Activated naive CD8-positive, alpha-beta T cell (primary cell): Measurements from ENCODE around the gene LHX5.

Experiments
- H3K27ac Mint-ChIP-seq: one replicate; pipeline ENCODE4 v1.8.0; 2021; ENCODE audit warnings: mixed read lengths
- H3K27me3 Mint-ChIP-seq: one replicate; pipeline ENCODE4 v1.8.0; 2021; ENCODE audit warnings: mixed read lengths
- H3K36me3 Mint-ChIP-seq: one replicate; pipeline ENCODE4 v1.8.0; 2021; ENCODE audit warnings: mixed read lengths
- H3K4me1 Mint-ChIP-seq: one replicate; pipeline ENCODE4 v1.8.0; 2021; ENCODE audit warnings: low read depth, mixed read lengths
- H3K4me3 Mint-ChIP-seq: one replicate; pipeline ENCODE4 v1.8.0; 2021; ENCODE audit warnings: mild to moderate bottlenecking, mixed read lengths
- H3K9me3 Mint-ChIP-seq: one replicate; pipeline ENCODE4 v1.8.0; 2021; ENCODE audit warnings: low read depth, mixed read lengths

The LHX5 gene

DNA sequence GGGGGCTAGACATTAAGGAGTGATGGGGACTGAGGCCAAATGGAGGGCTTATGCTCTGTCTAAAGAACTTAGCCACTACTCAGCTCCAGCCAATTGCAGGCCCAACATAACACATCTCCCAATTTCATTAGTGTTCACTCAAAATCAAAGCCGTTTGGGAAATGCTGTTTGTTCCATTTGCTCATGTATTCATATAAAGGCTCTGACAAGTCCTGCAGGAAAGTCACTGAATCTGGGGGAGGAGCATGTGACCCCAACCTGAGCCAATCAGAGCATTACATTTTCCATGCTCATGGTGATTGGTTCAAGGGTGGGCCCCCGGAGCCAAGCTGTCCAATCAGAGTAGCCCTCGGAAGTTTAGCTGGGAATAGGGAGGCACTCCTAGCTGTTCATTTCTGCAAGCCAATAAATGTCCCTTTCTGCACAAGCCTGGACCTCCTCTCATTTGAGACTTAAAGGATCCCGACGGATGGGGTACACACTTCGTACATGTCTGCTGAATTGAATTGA is 28.6 kb downstream of the LHX5 start:
- Mint-ChIP-seq H3K4me3 (no peak overlapping the region), H3K27ac (no peak overlapping the region), H3K36me3 (no peaks in the 10 kb centered on the region), H3K27me3 (peaks cover 17% of the 10 kb centered on the region), H3K4me1 (no peaks in the 10 kb centered on the region), H3K9me3 (no peaks in the 10 kb centered on the region)

DNA sequence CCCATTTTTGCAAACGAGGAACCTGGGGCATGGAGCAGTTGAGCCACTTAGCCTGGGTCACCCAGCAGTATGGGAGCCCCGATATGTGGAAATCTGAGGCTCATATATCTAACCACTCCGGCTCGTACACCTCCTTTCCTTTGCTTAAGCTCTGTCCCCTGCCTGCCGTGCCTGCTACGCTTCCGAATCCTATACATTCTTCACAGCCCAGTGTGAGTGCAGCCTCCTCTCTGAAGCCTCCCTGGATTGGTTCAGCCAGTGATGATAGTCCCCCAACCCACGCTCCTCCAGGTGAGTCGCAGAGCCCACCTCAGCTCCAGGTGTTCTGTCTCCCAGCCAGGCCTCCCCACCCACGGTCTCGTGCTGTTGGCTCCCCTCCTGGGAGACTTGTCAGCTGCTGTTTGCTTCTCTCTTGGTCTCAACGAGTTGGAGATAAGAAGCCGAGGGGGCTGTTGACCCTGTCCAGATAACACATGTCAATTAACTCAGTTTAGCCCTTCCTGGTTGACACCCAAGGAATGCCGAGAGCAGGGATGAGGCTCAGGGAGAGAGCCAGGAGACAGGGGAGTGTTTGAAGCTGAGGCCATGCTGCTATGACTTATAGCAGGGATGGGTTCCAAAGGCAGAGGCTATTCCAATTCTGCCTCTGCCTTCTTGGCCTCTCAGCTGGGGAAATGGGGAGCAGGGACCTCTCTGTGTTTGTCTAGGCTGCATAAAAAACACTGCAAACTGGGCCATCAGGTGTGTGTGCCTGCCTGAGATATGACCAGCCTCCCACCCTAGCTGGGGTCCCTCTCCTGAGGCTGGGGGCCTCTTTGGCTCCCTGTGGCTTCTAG is 30.5 kb downstream of the LHX5 start:
- Mint-ChIP-seq H3K9me3 (no peaks in the 10 kb centered on the region), H3K4me3 (no peak overlapping the region), H3K4me1 (no peaks in the 10 kb centered on the region), H3K27ac (no peak overlapping the region), H3K36me3 (no peaks in the 10 kb centered on the region), H3K27me3 (peaks cover 13% of the 10 kb centered on the region)

- H3K4me3 Mint-ChIP-seq: no peak overlapping the region
- H3K4me1 Mint-ChIP-seq: no peaks in the 10 kb centered on the region
- H3K9me3 Mint-ChIP-seq: no peaks in the 10 kb centered on the region
- H3K27me3 Mint-ChIP-seq: peaks cover 6% of the 10 kb centered on the region
- H3K27ac Mint-ChIP-seq: no peak overlapping the region
- H3K36me3 Mint-ChIP-seq: no peaks in the 10 kb centered on the region
These were observed 31.3 kb downstream of the LHX5 start for GRCh38 chr12:113440336-113440735.

GRCh38 chr12:113439606-113440030 is 32.1 kb downstream of the LHX5 start:
- H3K4me1 Mint-ChIP-seq: no peaks in the 10 kb centered on the region
- H3K4me3 Mint-ChIP-seq: no peak overlapping the region
- H3K9me3 Mint-ChIP-seq: no peaks in the 10 kb centered on the region
- H3K27me3 Mint-ChIP-seq: peaks cover 3% of the 10 kb centered on the region
- no peaks in the 10 kb centered on the region for H3K36me3 Mint-ChIP-seq
- H3K27ac Mint-ChIP-seq: no peak overlapping the region

DNA sequence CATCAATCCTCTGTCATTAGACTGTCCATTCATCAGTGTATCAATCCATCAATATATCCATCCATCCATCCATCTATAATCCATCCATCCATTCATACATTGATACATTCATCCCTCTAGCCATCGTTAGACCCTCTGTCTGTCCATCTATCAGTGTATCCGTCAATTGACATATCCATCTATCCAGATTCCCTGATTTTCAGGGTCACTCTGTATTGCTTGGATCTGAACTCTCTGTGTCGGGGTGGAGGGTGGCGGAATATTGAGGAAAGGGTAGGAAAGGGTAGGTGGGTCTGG is 32.4 kb downstream of the LHX5 start:
- Mint-ChIP-seq H3K27ac (no peak overlapping the region), H3K36me3 (no peaks in the 10 kb centered on the region), H3K4me1 (no peaks in the 10 kb centered on the region), H3K27me3 (peaks cover 3% of the 10 kb centered on the region), H3K4me3 (no peak overlapping the region), H3K9me3 (no peaks in the 10 kb centered on the region)

GRCh38 chr12:113438523-113439300 is 33.0 kb downstream of the LHX5 start:
- no peak overlapping the region for H3K27ac Mint-ChIP-seq

DNA sequence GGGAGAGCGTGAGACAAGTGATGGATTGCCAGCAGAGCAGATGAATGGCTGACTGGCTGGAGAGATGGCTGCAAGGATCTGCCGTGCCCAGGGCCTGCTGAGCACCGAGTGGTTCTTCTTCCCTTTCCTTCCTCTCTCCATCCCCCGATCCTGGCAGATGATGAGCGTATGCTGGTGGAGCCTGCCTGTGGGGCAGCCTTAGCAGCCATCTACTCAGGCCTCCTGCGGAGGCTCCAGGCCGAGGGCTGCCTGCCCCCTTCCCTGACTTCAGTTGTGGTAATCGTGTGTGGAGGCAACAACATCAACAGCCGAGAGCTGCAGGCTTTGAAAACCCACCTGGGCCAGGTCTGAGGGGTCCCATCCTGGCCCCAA is 34.0 kb downstream of the LHX5 start:
- no peaks in the 10 kb centered on the region for H3K9me3 Mint-ChIP-seq
- no peaks in the 10 kb centered on the region for H3K27me3 Mint-ChIP-seq
- no peak overlapping the region for H3K4me3 Mint-ChIP-seq
- H3K4me1 Mint-ChIP-seq: no peaks in the 10 kb centered on the region
- H3K36me3 Mint-ChIP-seq: no peaks in the 10 kb centered on the region
- no peak overlapping the region for H3K27ac Mint-ChIP-seq

More at GRCh38 chr12:113438523-113439300, 33.0 kb downstream of the LHX5 start:
- no peak overlapping the region for H3K4me3 Mint-ChIP-seq
- peaks cover 3% of the 10 kb centered on the region for H3K27me3 Mint-ChIP-seq
- no peaks in the 10 kb centered on the region for H3K9me3 Mint-ChIP-seq
- no peaks in the 10 kb centered on the region for H3K36me3 Mint-ChIP-seq
- H3K4me1 Mint-ChIP-seq: no peaks in the 10 kb centered on the region

DNA sequence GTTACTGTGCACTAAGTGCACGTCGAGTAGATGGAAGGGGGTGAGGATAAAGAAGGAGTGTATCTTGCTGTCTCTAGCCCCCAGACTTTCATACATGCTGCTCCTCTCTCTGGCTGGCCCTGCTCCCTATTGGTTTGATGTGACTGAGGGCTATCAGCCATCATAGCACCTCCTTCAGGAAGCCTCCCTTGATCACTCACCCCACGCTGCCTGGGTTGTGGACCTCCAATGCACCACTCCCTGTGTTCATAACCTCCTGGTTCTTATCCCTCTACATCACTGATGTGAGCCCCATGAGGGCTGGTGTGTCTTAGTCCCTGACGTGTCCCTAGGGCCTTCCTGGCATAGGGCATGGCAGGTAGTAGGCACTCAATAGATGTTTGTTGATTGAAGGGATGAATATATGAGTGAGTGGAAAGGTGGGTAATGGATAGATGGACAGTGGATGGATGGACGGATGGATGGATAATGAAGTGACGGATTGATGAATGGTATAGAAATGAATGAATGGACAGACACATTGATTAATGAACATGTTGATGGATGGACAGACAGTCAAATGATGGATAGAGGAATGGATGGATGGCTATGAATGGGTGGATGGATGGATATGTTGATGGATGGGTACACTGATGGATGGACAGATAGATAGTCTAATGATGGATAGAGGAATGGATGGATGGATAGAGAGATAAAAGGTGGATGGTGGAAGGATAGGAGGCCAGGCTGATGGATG is 34.5 kb downstream of the LHX5 start:
- no peaks in the 10 kb centered on the region for H3K9me3 Mint-ChIP-seq
- no peaks in the 10 kb centered on the region for H3K27me3 Mint-ChIP-seq
- H3K36me3 Mint-ChIP-seq: no peaks in the 10 kb centered on the region
- H3K4me1 Mint-ChIP-seq: no peaks in the 10 kb centered on the region
- no peak overlapping the region for H3K4me3 Mint-ChIP-seq
- H3K27ac Mint-ChIP-seq: no peak overlapping the region

DNA sequence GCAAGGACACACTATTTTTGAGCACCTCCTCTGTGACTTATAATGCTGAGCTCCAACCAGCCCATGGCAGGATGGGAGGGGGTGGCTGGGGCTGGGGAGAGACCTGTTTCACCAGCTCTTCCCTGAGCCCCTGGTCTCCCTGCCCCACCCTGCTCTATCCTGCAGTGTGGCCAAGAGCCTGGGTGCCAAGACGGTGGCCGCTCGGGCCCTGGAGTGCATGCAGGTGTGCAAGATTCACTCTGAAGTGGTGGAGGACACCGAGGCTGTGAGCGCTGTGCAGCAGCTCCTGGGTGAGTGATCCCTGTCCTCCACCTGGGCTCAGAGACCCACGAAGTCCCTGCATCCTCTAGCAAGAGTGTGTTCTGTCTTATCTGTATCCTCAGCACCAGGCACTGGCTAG is 35.1 kb downstream of the LHX5 start:
- Mint-ChIP-seq H3K27me3 (no peaks in the 10 kb centered on the region), H3K4me3 (no peak overlapping the region), H3K27ac (no peak overlapping the region), H3K36me3 (no peaks in the 10 kb centered on the region), H3K9me3 (no peaks in the 10 kb centered on the region), H3K4me1 (no peaks in the 10 kb centered on the region)

DNA sequence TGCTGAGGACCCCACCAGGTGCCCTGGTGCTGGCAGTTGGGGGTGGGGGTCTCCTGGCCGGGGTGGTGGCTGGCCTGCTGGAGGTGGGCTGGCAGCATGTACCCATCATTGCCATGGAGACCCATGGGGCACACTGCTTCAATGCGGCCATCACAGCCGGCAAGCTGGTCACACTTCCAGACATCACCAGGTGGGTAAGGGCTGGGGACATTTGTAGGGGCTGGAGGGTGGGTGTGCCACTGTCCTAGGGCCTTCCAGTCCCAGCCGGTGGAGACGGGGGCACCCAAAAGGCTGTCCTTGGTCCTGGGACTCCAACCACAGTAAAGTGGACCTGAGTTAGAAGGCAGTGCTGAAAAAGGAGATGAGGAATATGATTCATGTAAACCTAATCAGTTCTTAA is 36.3 kb downstream of the LHX5 start:
- Mint-ChIP-seq H3K4me1 (no peaks in the 10 kb centered on the region), H3K27me3 (peaks cover 4% of the 10 kb centered on the region), H3K4me3 (no peak overlapping the region), H3K27ac (no peak overlapping the region), H3K36me3 (no peaks in the 10 kb centered on the region), H3K9me3 (no peaks in the 10 kb centered on the region)

GRCh38 chr12:113432986-113433385 is 38.7 kb downstream of the LHX5 start:
- no peaks in the 10 kb centered on the region for H3K9me3 Mint-ChIP-seq
- H3K4me1 Mint-ChIP-seq: no peaks in the 10 kb centered on the region
- no peaks in the 10 kb centered on the region for H3K36me3 Mint-ChIP-seq
- H3K27me3 Mint-ChIP-seq: peaks cover 4% of the 10 kb centered on the region
- H3K4me3 Mint-ChIP-seq: no peak overlapping the region
- no peak overlapping the region for H3K27ac Mint-ChIP-seq

GRCh38 chr12:113428482-113428881 is 43.2 kb downstream of the LHX5 start:
- Mint-ChIP-seq H3K36me3 (no peaks in the 10 kb centered on the region), H3K9me3 (no peaks in the 10 kb centered on the region), H3K27ac (no peak overlapping the region), H3K4me1 (no peaks in the 10 kb centered on the region), H3K27me3 (peaks cover 6% of the 10 kb centered on the region), H3K4me3 (no peak overlapping the region)

DNA sequence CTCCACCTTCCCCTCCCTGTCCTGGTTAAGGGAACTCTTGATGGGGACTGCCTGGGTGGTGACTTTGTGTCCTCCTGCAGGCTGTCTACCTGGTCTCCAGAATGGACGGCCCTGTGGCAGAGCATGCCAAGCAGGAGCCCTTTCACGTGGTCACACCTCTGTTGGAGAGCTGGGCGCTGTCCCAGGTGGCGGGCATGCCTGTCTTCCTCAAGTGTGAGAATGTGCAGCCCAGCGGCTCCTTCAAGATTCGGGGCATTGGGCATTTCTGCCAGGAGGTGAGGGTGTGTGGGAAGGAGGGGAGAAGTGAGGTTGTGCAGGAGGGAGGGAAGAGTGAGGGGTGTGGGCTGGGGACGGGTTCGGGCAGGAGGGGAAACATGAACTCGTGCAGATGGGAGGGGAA is 43.8 kb downstream of the LHX5 start:
- no peaks in the 10 kb centered on the region for H3K36me3 Mint-ChIP-seq
- H3K27ac Mint-ChIP-seq: no peak overlapping the region
- H3K9me3 Mint-ChIP-seq: no peaks in the 10 kb centered on the region
- H3K4me3 Mint-ChIP-seq: no peak overlapping the region
- peaks cover 6% of the 10 kb centered on the region for H3K27me3 Mint-ChIP-seq
- H3K4me1 Mint-ChIP-seq: no peaks in the 10 kb centered on the region

DNA sequence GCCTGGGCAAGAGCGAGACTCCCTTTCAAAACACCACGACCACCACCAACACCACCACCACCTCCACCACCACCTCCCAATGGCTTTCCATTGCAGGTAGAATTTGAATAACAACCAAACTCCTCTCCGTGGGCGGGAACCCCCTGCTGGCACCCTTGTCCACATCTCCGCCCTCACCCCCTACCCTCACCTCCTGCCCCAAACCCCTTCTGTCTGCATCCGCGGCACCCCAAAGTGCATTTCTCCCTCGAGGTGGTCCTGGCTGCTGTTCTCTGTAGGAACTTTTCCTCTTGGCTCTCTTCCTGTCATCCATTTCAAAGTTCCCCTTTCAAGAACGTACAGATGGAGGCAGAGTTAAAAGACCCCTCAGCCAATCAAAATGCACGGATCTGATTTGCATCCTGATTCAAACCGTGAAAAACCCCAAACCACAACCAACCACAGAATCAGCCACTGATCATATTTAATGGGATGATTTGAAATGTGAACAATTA is 45.7 kb downstream of the LHX5 start:
- H3K4me3 Mint-ChIP-seq: no peak overlapping the region

More for the DNA sequence above, 45.7 kb downstream of the LHX5 start:
- no peaks in the 10 kb centered on the region for H3K36me3 Mint-ChIP-seq
- peaks cover 4% of the 10 kb centered on the region for H3K27me3 Mint-ChIP-seq
- H3K9me3 Mint-ChIP-seq: no peaks in the 10 kb centered on the region
- H3K4me1 Mint-ChIP-seq: no peaks in the 10 kb centered on the region
- no peak overlapping the region for H3K27ac Mint-ChIP-seq
